Activated naive CD8-positive, alpha-beta T cell treated with anti-CD3 and anti-CD28 coated beads for 36 hours (primary cell): ENCODE results near the gene PARL. TPM values are rescaled to one million over a fixed set of nuclear protein-coding genes. Genes with fewer than 3 reads are reported as not detected.

Experiments used
- DNase-seq: peaks from one replicate; pipeline ENCODE4 v3.0.0; 2021
- H3K27ac Mint-ChIP-seq: one replicate; pipeline ENCODE4 v1.8.0; 2022; ENCODE audit warnings: mild to moderate bottlenecking, moderate library complexity, mixed read lengths
- H3K27me3 Mint-ChIP-seq: one replicate; pipeline ENCODE4 v1.8.0; 2022; ENCODE audit warnings: mild to moderate bottlenecking, mixed read lengths
- H3K36me3 Mint-ChIP-seq: one replicate; pipeline ENCODE4 v1.8.0; 2021; ENCODE audit warnings: mild to moderate bottlenecking, mixed read lengths
- H3K4me1 Mint-ChIP-seq: one replicate; pipeline ENCODE4 v1.8.0; 2021; ENCODE audit warnings: mixed read lengths
- H3K4me3 Mint-ChIP-seq: one replicate; pipeline ENCODE4 v1.8.0; 2022; ENCODE audit warnings: mild to moderate bottlenecking, moderate library complexity, mixed read lengths
- H3K9me3 Mint-ChIP-seq: one replicate; pipeline ENCODE4 v1.8.0; 2022; ENCODE audit warnings: mixed read lengths
- total RNA-seq, 2 experiments: library from RNA; stranded (reverse); gene quantifications; one replicate each; pipeline ENCODE4 v1.2.3, GENCODE V29; 2021

The PARL gene
- total RNA-seq, 2 experiments from 2014 or later: 107 to 108 TPM

DNA sequence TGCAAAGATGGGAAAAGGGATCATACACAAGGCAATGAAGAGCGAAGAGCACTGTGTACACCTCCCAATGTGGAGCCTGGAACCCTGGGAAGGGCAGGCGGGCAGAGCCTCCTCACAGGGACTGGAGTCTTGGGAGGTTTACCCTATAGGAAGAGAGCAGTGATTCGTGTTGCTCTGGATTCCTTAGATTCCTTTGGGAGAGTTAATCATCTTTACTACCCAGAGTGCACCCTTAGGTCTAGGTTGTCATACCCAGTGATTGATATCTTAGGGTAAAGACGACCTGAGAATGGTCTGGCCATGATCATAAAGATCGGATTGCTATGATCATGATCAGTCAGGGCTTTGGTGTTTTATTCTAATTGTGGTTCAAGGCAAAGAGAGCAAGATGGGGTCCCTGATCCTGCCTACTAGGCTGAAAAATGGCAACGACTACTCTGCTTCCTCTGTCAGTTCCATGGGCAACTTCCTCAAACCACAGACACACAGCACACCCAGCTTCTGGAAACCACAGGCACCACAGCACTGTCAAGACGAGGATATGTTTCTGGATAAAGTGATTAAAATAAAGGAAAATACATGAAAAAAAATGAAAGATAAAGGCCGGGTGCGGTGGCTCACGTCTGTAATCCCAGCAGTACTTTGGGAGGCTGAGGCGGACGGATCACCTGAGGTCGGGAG is 38.9 kb downstream of the PARL start:
- no peak overlapping the region for H3K4me3 Mint-ChIP-seq
- no peaks in the 10 kb centered on the region for H3K27me3 Mint-ChIP-seq
- peak overlapping the region; percentile 80 for H3K27ac Mint-ChIP-seq
- H3K9me3 Mint-ChIP-seq: no peaks in the 10 kb centered on the region
- peaks cover 17% of the 10 kb centered on the region for H3K4me1 Mint-ChIP-seq
- H3K36me3 Mint-ChIP-seq: peaks cover 19% of the 10 kb centered on the region
- DNase-seq: no peak

DNA sequence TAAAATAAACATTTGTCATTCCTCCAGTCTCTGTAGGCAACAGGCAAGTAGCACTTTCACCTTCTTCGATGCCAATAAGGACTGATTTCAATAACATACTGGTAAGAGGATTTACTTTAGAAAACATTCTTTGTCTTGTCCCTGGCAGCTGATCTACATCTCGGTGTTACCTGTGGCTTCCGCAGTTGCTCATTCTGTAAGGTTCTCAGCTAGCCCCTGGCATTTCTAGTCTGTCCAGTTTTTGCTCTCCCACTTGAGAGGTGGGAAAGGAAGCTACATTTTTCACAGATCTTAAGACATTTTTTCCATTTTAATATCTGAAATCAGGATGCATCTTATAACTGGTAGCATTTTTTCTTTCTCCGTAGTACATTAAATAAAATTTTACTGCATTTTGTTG is 39.6 kb downstream of the PARL start:
- H3K27ac Mint-ChIP-seq: peak overlapping the region; percentile 80

GRCh38 chr3:183844606-183845005 is 40.1 kb downstream of the PARL start:
- DNase-seq: no peak
- H3K4me3 Mint-ChIP-seq: no peak overlapping the region
- peaks cover 19% of the 10 kb centered on the region for H3K36me3 Mint-ChIP-seq
- peak overlapping the region; percentile 9 for H3K27ac Mint-ChIP-seq
- H3K9me3 Mint-ChIP-seq: no peaks in the 10 kb centered on the region
- no peaks in the 10 kb centered on the region for H3K27me3 Mint-ChIP-seq
- peaks cover 13% of the 10 kb centered on the region for H3K4me1 Mint-ChIP-seq

More for the DNA sequence above, 39.6 kb downstream of the PARL start:
- Mint-ChIP-seq H3K4me3 (no peak overlapping the region), H3K36me3 (peaks cover 19% of the 10 kb centered on the region), H3K9me3 (no peaks in the 10 kb centered on the region), H3K27me3 (no peaks in the 10 kb centered on the region), H3K4me1 (peaks cover 15% of the 10 kb centered on the region)
- no peak for DNase-seq

DNA sequence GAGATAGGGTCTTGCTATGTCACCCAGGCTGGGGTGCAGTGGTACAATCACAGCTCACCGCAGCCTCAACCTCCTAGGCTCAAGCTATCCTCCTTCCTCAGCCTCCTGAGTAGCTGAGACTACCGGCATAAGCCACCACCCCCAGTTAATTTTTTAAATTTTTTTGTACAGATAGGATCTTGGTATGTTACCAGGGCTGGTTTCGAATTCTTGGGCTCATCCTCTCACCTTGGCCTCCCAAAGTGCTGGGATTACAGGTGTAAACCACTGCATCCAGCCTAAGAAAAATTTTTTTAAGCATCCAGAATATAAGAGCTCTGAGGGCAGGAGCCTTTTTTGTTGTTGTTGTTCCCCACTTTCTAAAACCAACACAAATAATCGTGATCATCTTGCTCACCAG is 44.9 kb downstream of the PARL start:
- Mint-ChIP-seq H3K4me3 (no peak overlapping the region), H3K27me3 (no peaks in the 10 kb centered on the region), H3K27ac (no peak overlapping the region), H3K4me1 (peaks cover 4% of the 10 kb centered on the region), H3K36me3 (peaks cover 7% of the 10 kb centered on the region), H3K9me3 (no peaks in the 10 kb centered on the region)
- DNase-seq: no peak

DNA sequence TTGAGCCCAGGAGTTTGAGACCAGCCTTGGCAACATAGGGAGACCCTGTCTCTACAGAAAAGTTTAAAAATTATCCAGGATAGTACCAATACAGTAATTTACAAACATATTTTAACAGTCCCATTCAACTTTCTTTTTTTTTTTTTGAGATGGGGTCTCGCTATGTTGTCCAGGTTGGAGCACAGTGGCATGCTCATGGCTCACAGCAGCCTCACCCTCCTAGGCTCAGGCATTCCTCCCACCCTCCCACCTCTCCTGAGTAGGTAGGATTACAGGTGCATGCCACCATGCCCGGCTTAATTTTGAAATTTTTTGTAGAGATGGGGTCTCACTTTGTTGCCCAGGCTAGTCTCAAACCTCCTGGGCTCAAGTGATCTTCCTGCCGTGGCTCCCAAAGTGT is 46.8 kb downstream of the PARL start:
- H3K27ac Mint-ChIP-seq: no peak overlapping the region

DNA sequence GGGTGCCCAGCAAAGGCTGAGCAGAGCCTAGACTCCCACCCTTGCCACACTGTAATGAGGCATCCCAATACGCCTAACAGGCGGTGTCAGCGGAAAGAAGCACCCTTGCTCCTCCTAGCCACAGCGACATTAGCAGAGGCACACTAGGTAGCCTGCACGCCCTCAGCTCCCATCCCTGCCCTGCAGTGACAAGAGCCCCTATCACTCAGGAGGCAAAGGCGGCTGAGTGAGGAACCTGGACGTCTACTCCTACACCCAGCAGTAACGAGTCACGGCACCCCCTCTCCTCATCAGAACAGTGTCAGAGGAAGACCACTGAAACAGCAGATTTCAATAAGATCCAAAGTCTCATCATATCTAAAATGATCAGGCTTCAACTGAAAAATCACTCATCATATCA is 47.3 kb downstream of the PARL start:
- DNase-seq: no peak
- no peaks in the 10 kb centered on the region for H3K4me1 Mint-ChIP-seq
- H3K27me3 Mint-ChIP-seq: no peaks in the 10 kb centered on the region
- H3K36me3 Mint-ChIP-seq: peaks cover 4% of the 10 kb centered on the region
- H3K27ac Mint-ChIP-seq: peak overlapping the region; percentile 3
- H3K9me3 Mint-ChIP-seq: no peaks in the 10 kb centered on the region
- no peak overlapping the region for H3K4me3 Mint-ChIP-seq

More for the DNA sequence above, 46.8 kb downstream of the PARL start:
- no peaks in the 10 kb centered on the region for H3K27me3 Mint-ChIP-seq
- peaks cover 4% of the 10 kb centered on the region for H3K36me3 Mint-ChIP-seq
- H3K4me3 Mint-ChIP-seq: no peak overlapping the region
- H3K4me1 Mint-ChIP-seq: no peaks in the 10 kb centered on the region
- no peaks in the 10 kb centered on the region for H3K9me3 Mint-ChIP-seq
- DNase-seq: no peak

DNA sequence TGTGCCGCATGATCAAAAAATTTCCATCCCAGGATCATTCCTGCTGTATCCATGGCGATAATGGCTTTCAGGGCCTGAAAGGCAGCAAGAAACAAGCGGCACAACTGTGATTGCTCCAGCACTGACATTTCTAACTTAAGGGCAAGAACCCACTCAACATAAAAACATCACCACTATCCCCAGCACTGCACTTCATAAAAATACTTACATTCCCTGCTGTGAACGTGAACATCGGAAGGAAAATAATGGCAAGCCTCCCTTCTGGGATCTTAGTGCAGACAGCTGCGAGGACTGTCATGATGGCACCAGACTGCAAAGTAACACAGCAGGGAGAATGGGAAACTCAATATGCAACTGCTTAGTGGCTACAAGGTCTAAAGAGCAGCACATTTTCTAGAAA is 51.2 kb downstream of the PARL start:
- Mint-ChIP-seq H3K27me3 (no peaks in the 10 kb centered on the region), H3K4me1 (no peaks in the 10 kb centered on the region), H3K27ac (no peak overlapping the region), H3K36me3 (no peaks in the 10 kb centered on the region), H3K4me3 (no peak overlapping the region), H3K9me3 (no peaks in the 10 kb centered on the region)
- no peak for DNase-seq

DNA sequence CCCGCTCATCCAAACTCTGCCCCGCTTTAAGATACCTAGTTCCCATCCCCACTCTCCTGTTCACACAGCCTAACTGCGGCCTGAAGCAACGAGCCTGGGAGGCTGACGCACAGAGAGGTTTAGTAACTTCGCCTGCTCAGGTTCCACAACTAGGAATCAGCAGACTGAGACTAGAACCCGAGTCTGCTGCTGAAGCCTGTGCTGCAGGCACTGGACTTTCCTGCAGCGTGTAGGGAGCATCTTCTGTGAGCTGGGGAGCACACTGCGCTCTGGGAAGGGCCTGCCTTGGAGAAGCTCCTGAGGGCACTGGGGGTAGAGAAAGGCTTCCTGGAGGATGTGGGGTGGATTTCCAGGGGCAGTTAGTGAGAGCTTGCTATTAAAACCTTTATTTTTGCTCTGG is 54.5 kb downstream of the PARL start:
- DNase-seq: no peak
- Mint-ChIP-seq H3K9me3 (no peaks in the 10 kb centered on the region), H3K4me3 (no peak overlapping the region), H3K27me3 (no peaks in the 10 kb centered on the region), H3K36me3 (no peaks in the 10 kb centered on the region), H3K27ac (no peak overlapping the region), H3K4me1 (peaks cover 7% of the 10 kb centered on the region)

DNA sequence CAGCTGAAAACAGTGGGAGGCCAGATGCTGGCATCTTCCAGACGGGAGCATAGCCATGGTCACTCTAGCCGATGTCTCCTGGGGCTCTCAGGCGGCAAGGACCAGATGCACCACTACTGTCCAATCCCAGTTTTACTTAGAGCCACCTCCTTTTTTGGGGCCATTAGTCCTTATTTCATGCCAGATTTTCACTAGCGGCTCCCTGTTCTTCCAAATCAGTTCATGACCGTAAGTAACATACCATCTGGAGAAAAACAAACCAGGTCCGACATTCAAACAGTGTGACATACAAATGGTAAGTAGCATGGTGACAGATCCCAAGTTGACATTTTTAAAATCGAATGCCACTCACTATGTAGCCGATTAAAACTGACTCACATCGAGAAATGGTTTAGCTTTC is 55.2 kb downstream of the PARL start:
- DNase-seq: no peak
- Mint-ChIP-seq H3K27ac (no peak overlapping the region), H3K36me3 (no peaks in the 10 kb centered on the region), H3K9me3 (no peaks in the 10 kb centered on the region), H3K4me3 (no peak overlapping the region), H3K27me3 (no peaks in the 10 kb centered on the region), H3K4me1 (peaks cover 7% of the 10 kb centered on the region)

DNA sequence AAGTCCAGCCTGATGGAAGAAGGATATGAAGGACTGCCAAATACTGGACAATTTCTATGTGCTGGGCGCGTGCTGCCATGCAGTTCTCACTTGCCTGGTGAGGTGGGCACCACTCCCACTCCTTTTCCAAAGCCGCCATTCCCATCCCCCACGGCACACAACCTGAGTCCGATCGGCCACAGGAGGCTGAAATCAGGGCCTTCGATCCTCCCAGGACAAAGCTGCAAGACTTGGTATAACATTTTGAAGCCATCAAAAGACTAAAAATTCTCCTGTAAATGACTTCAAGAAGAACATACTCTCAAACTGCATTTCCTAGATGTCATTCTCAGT is 56.2 kb downstream of the PARL start:
- Mint-ChIP-seq H3K9me3 (no peaks in the 10 kb centered on the region), H3K27ac (no peak overlapping the region), H3K36me3 (no peaks in the 10 kb centered on the region), H3K4me1 (peaks cover 17% of the 10 kb centered on the region), H3K27me3 (no peaks in the 10 kb centered on the region), H3K4me3 (no peak overlapping the region)
- no peak for DNase-seq

DNA sequence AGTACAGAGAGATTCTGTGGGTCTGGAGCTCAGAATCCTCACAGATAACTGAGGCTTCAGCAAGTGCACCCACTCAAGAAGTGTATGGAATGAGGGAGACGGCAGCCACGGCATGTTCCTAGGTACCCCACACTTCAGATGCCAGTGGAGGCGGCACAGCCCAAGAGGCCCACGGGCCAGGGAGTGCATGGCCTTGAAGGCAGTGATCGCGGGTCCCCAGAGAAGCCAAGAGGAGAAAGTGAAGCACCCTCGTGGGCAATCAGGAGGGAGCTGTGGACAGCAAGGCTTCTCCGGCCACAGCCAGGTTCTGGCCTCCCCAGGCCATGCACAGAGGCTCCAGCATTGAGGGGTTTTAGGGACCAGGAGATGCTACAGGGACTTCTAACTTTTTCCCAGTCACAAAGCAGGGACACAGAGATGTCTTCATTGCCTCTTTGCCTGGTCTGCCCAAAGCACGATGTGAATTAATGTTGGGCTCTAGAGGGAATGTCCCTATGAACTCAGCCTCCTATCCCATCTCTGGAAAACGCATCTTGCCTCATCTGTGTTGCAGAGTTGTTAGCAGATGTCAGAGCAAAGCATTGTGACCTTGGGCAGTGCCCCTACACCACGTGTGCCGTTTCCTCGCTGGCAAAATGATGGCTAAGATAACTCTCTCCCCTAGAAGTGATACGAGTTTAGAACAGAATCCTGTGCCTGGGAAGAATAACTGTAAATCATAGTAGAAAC is 56.7 kb downstream of the PARL start:
- H3K27me3 Mint-ChIP-seq: no peaks in the 10 kb centered on the region
- H3K4me3 Mint-ChIP-seq: no peak overlapping the region
- no peaks in the 10 kb centered on the region for H3K9me3 Mint-ChIP-seq
- peaks cover 17% of the 10 kb centered on the region for H3K4me1 Mint-ChIP-seq
- H3K36me3 Mint-ChIP-seq: no peaks in the 10 kb centered on the region
- DNase-seq: no peak
- no peak overlapping the region for H3K27ac Mint-ChIP-seq

DNA sequence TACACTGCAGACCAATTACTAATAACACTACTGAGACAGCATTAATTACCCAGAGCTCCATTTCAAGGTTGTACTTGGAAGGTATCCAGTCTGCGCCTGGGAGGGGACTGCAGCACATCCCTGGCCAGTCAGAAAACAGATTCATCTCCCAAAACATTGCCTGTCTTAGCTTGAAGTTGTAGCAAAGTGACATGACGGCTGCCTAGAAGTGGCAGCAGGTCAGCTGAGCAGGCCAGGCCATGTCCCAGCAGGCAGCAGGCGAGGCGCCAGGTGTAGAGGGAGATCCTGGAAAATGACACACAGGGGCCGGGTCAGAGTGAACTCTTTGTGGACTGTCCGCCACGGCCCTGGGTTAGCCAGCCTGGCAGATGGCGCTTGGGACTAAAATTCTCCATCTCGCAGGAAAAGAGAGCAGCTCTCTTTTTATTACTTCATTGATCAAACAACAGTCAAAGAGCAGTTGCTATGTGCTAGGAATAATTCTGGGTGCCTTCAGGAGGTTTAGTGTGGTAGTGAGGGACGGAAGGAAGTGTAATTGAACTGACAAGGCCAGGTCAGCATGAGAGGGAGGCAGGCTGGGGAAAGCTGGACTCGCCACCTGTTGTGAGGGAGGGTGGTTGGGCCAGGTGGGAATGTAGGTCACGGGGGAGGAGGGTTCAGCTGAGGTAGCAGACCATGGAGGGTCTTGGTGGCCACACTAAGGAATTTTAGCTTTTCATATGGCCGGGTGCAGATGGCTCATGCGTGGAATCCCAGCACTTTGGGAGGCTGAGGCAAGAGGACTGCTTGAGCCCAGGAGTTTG is 58.0 kb downstream of the PARL start:
- no peaks in the 10 kb centered on the region for H3K36me3 Mint-ChIP-seq
- DNase-seq: no peak
- no peaks in the 10 kb centered on the region for H3K9me3 Mint-ChIP-seq
- H3K4me3 Mint-ChIP-seq: peak overlapping the region; percentile 60
- no peaks in the 10 kb centered on the region for H3K27me3 Mint-ChIP-seq
- peaks cover 17% of the 10 kb centered on the region for H3K4me1 Mint-ChIP-seq
- peak overlapping the region; percentile 44 for H3K27ac Mint-ChIP-seq

- no peaks in the 10 kb centered on the region for H3K9me3 Mint-ChIP-seq
- peaks cover 17% of the 10 kb centered on the region for H3K4me1 Mint-ChIP-seq
- DNase-seq: peak; percentile 75
- no peaks in the 10 kb centered on the region for H3K27me3 Mint-ChIP-seq
- H3K4me3 Mint-ChIP-seq: peak within 1 kb of the TSS; percentile 75
- H3K27ac Mint-ChIP-seq: peak within 1 kb of the TSS; percentile 71
- no peaks in the 10 kb centered on the region for H3K36me3 Mint-ChIP-seq
Measured at GRCh38 chr3:183825456-183826161, 59.1 kb downstream of the PARL start, which contains the start of gene MAP6D1. MAP6D1 (minus strand) TSS chr3:183825577; CDS start chr3:183825547, 30 bp downstream.

DNA sequence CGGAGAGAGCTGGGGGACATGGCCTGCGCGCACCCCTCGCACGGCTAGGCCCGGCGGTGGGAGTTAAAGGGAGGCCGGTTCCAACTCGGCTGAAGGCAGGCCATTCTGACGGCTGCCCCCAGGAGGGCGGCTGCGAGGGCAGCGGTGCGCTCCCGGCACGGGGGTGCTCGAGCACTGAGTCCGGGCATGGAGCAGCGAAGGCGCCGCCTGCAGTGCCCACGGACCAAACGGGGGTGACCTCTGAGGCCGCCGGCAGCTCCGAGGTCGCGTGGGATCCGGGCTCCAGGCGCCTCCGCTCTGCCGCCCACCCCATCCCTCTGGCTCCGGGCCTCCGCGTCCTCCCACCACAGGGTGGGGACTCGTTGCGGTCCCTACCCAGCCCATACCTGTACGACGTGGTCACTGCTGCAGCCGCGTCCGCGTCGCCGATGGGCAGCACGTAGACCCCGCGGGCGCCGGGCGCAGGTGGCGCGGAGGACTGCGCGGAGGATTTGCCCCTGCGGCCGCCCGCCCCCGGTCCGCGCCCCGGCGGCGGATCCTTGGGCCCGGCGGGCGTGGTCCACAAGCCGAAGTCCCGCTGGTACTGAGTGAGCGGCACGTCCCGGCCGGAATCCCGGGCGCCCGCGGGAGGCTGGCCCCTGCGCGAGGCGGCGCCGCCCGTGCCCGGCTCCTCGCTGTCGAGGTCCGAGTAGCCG is 59.8 kb downstream of the PARL start:
- DNase-seq: peak; percentile 31
- Mint-ChIP-seq H3K9me3 (no peaks in the 10 kb centered on the region), H3K36me3 (no peaks in the 10 kb centered on the region), H3K4me3 (peak overlapping the region; percentile 75), H3K27ac (no peak overlapping the region), H3K4me1 (peaks cover 17% of the 10 kb centered on the region), H3K27me3 (no peaks in the 10 kb centered on the region)
